Activated CD4-positive, alpha-beta T cell treated with anti-CD3 and anti-CD28 coated beads, Interleukin-2, amount 50 U/mL, for 16 hours (primary cell): Measurements from ENCODE around the gene ZNF30.
"Not testable (repeated sequence)": the region's sequence is repeated elsewhere in the genome, so short reads cannot be mapped to it uniquely, and the experiment has no call there.

Experiments used
- DNase-seq: peaks from one replicate; pipeline ENCODE4 v3.0.0-alpha.2; 2020

ZNF30 gene

GRCh38 chr19:34960940-34961679 lies 34.4 kb downstream of the ZNF30 start:
- no peak for DNase-seq

GRCh38 chr19:34961775-34962686 lies 35.3 kb downstream of the ZNF30 start:
- peak; percentile 52 for DNase-seq

GRCh38 chr19:34962687-34963572 lies 36.2 kb downstream of the ZNF30 start:
- no peak for DNase-seq

GRCh38 chr19:34963573-34964406 lies 37.1 kb downstream of the ZNF30 start, which contains the start of gene ZNF792:
Gene ZNF792 (minus strand): TSS chr19:34964229. CDS start chr19:34963662, 567 bp downstream.
- DNase-seq, result peak; percentile 48

- no peak for DNase-seq
Observed at GRCh38 chr19:34964598-34964997, 37.9 kb downstream of the ZNF30 start.

GRCh38 chr19:34965505-34965904 lies 38.8 kb downstream of the ZNF30 start:
- not testable (repeated sequence) for DNase-seq

GRCh38 chr19:34967551-34967950 lies 40.8 kb downstream of the ZNF30 start:
- DNase-seq, result no peak

GRCh38 chr19:34969721-34970120 lies 43.0 kb downstream of the ZNF30 start:
- no peak for DNase-seq

GRCh38 chr19:34970185-34970780 lies 43.6 kb downstream of the ZNF30 start:
- not testable (repeated sequence) for DNase-seq

- DNase-seq, result no peak
Observed at GRCh38 chr19:34972163-34972705, 45.5 kb downstream of the ZNF30 start.

GRCh38 chr19:34974646-34975045 lies 47.9 kb downstream of the ZNF30 start:
- no peak for DNase-seq

- no peak for DNase-seq
Observed at GRCh38 chr19:34975056-34975455, 48.4 kb downstream of the ZNF30 start.

GRCh38 chr19:34976611-34977010 lies 49.9 kb downstream of the ZNF30 start:
- no peak for DNase-seq

GRCh38 chr19:34979819-34980640 lies 53.3 kb downstream of the ZNF30 start:
- no peak for DNase-seq

- no peak for DNase-seq
Observed at GRCh38 chr19:34982275-34982674, 55.6 kb downstream of the ZNF30 start.

GRCh38 chr19:34983786-34984185 lies 57.1 kb downstream of the ZNF30 start:
- DNase-seq, result no peak

GRCh38 chr19:34984287-34984686 lies 57.6 kb downstream of the ZNF30 start:
- no peak for DNase-seq

GRCh38 chr19:34985249-34986022 lies 58.7 kb downstream of the ZNF30 start:
- no peak for DNase-seq

GRCh38 chr19:34988119-34988518 lies 61.4 kb downstream of the ZNF30 start:
- DNase-seq, result no peak
